ENCODE measurements around the gene CBX4.

Gene CBX4

GRCh38 chr17:79842136-79842655 lies 3.0 kb upstream of the CBX4 start:
- no peak for DNase-seq (ENCODE audit: low spot score)

- no peak for DNase-seq (ENCODE audit: low spot score)
These were observed 2.3 kb upstream of the CBX4 start for GRCh38 chr17:79841369-79842135.

- no peak for DNase-seq (ENCODE audit: low spot score)
These were observed 1.7 kb upstream of the CBX4 start for GRCh38 chr17:79840989-79841286.

- DNase-seq (ENCODE audit: low spot score) = peak; percentile 51
These were observed 1.2 kb upstream of the CBX4 start for GRCh38 chr17:79840269-79840988.

- DNase-seq (ENCODE audit: low spot score) = peak; percentile 71
These were observed 542 bp downstream of the CBX4 start for GRCh38 chr17:79838522-79839274.

GRCh38 chr17:79837888-79838521 lies 1.2 kb downstream of the CBX4 start:
- no peak for DNase-seq (ENCODE audit: low spot score)

- DNase-seq (ENCODE audit: low spot score) = no peak
These were observed 2.0 kb downstream of the CBX4 start for GRCh38 chr17:79836972-79837887.

GRCh38 chr17:79836510-79836971 lies 2.7 kb downstream of the CBX4 start:
- DNase-seq (ENCODE audit: low spot score) = no peak

GRCh38 chr17:79835953-79836509 lies 3.2 kb downstream of the CBX4 start:
- DNase-seq (ENCODE audit: low spot score) = no peak

GRCh38 chr17:79835470-79835899 lies 3.8 kb downstream of the CBX4 start:
- DNase-seq (ENCODE audit: low spot score) = no peak

- no peak for DNase-seq (ENCODE audit: low spot score)
These were observed 4.4 kb downstream of the CBX4 start for GRCh38 chr17:79834565-79835469.

- no peak for DNase-seq (ENCODE audit: low spot score)
These were observed 5.3 kb downstream of the CBX4 start for GRCh38 chr17:79833744-79834564.

GRCh38 chr17:79833110-79833450 lies 6.2 kb downstream of the CBX4 start:
- DNase-seq (ENCODE audit: low spot score) = no peak

GRCh38 chr17:79832218-79833109 lies 6.8 kb downstream of the CBX4 start:
- DNase-seq (ENCODE audit: low spot score) = no peak

- DNase-seq (ENCODE audit: low spot score) = no peak
These were observed 7.7 kb downstream of the CBX4 start for GRCh38 chr17:79831265-79832217.

GRCh38 chr17:79830763-79831264 lies 8.4 kb downstream of the CBX4 start:
- no peak for DNase-seq (ENCODE audit: low spot score)
